ENCODE measurements around the gene DQX1.
A peak's percentile ranks its signal among the peaks of the same experiment; 100 is the strongest.

DQX1 gene

GRCh38 chr2:74553892-74554819 is 28.1 kb upstream of the DQX1 start, which contains the start of the genes DOK1 and LOXL3:
Gene DOK1, plus strand, starts transcription at chr2:74554720. Its CDS starts 35 bp downstream, at chr2:74554755.
Gene LOXL3, minus strand, starts transcription at chr2:74553942. Its CDS starts 1,308 bp downstream, at chr2:74552634.
- DNase-seq = peak; percentile 86

GRCh38 chr2:74552914-74553811 is 27.1 kb upstream of the DQX1 start:
- no peak for DNase-seq

- DNase-seq = no peak
These were observed 26.2 kb upstream of the DQX1 start for GRCh38 chr2:74551942-74552913.

GRCh38 chr2:74551530-74551929 is 25.5 kb upstream of the DQX1 start:
- DNase-seq = no peak

GRCh38 chr2:74550231-74550630 is 24.2 kb upstream of the DQX1 start:
- DNase-seq = no peak

- no peak for DNase-seq
These were observed 23.1 kb upstream of the DQX1 start for GRCh38 chr2:74548900-74549826.

GRCh38 chr2:74548285-74548899 is 22.4 kb upstream of the DQX1 start:
- no peak for DNase-seq

GRCh38 chr2:74546004-74546403 is 20.0 kb upstream of the DQX1 start:
- no peak for DNase-seq

GRCh38 chr2:74544634-74545033 is 18.6 kb upstream of the DQX1 start:
- DNase-seq = no peak

GRCh38 chr2:74542978-74543377 is 16.9 kb upstream of the DQX1 start:
- DNase-seq = no peak

- no peak for DNase-seq
These were observed 14.3 kb upstream of the DQX1 start for GRCh38 chr2:74540291-74540690.

- no peak for DNase-seq
These were observed 12.9 kb upstream of the DQX1 start for GRCh38 chr2:74538881-74539339.

GRCh38 chr2:74537140-74537539 is 11.1 kb upstream of the DQX1 start:
- no peak for DNase-seq

- DNase-seq = no peak
These were observed 10.3 kb upstream of the DQX1 start for GRCh38 chr2:74536166-74536950.

GRCh38 chr2:74535440-74535965 is 9.5 kb upstream of the DQX1 start:
- DNase-seq = no peak

GRCh38 chr2:74534411-74534810 is 8.4 kb upstream of the DQX1 start:
- DNase-seq = no peak

- no peak for DNase-seq
These were observed 7.4 kb upstream of the DQX1 start for GRCh38 chr2:74533464-74533863.

GRCh38 chr2:74532222-74532621 is 6.2 kb upstream of the DQX1 start:
- DNase-seq = peak; percentile 51

- no peak for DNase-seq
These were observed 5.6 kb upstream of the DQX1 start for GRCh38 chr2:74531666-74532065.

All from activated CD4-positive, alpha-beta T cell treated with anti-CD3 and anti-CD28 coated beads, Interleukin-2, amount 50 U/mL, for 16 hours (primary cell).